ENCODE data around the gene SLK.

The SLK gene

DNA sequence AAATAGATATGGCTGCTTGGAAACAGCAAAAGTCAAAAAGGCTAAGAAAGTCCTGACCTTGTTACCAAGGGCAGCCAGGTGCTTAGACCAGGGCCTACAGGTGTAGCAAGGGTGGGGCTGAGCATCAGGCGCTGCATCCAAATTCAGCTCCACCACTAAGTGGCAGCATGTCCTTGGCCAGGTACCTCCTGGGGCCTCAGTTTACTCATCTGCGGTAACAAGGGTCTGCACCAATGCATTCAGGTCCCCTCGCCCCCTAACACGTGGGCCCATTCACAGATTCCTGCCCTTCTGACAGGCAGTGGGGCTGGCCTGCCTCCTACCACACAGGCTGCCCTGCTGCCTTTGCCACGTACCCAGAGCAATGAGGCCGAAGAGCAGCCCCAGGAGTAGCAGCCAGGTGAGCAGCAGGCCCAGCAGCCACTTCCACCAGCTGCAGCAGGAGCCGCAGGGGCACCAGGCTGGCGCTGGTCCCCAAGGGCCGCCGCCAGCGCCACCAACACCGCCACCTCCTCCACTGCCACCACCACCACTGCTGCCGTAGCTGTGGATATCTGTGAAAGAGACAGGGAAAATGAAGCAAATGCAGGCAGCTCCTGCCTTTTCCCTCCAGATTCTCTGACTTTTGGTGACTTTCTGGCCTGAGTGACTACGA is 89.8 kb downstream of the SLK start:
- peaks cover 0 to 7% of the 10 kb centered on the region in 2 donors for H3K36me3 ChIP-seq (ENCODE audit: control insufficient read depth in 2 of 2, insufficient read depth in 2 of 2, low read length in 2 of 2)
- H3K27me3 ChIP-seq (ENCODE audit: control insufficient read depth in 2 of 2, insufficient read depth in 2 of 2, low read length in 2 of 2), result no peaks in the 10 kb centered on the region
- peaks cover 13 to 16% of the 10 kb centered on the region in 2 donors for H3K4me1 ChIP-seq (ENCODE audit: control insufficient read depth in 2 of 2, insufficient read depth in 2 of 2, low read length in 2 of 2)
- H3K4me3 ChIP-seq (ENCODE audit: low read length in 2 of 2), result no peak overlapping the region
- no peak overlapping the region for H3K9ac ChIP-seq (ENCODE audit: low read depth in 1 of 2, low read length in 2 of 2)
- H3K9me3 ChIP-seq (ENCODE audit: control insufficient read depth in 2 of 2, low read length in 2 of 2), result no peaks in the 10 kb centered on the region
- H3K27ac ChIP-seq (ENCODE audit: low read depth in 2 of 2, low read length in 2 of 2), result no peak overlapping the region

DNA sequence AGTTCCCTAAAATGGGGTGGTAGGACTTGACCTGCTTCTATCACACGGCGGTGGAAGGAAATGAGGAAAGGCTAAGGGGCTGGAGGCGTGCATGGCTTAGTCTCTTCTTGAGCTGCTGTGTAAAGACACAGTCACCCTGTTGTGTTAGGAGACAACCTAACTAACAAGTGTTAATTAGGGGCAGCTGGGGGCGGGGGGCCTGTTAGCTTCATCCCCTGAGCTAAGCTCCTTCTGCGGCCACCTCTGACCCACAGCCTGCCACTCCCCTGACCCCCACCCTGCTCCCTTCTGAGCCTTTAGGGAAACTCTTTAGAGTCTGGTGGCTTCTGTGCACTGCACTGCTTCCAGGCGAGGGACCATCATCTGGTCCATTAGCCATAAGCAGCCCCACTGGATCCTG is 90.8 kb downstream of the SLK start:
- Histone ChIP-seq H3K27ac (ENCODE audit: low read depth in 2 of 2, low read length in 2 of 2) (no peak overlapping the region), H3K9ac (ENCODE audit: low read depth in 1 of 2, low read length in 2 of 2) (no peak overlapping the region), H3K4me3 (ENCODE audit: low read length in 2 of 2) (no peak overlapping the region), H3K4me1 (ENCODE audit: control insufficient read depth in 2 of 2, insufficient read depth in 2 of 2, low read length in 2 of 2) (peaks cover 6 to 9% of the 10 kb centered on the region in 2 donors), H3K9me3 (ENCODE audit: control insufficient read depth in 2 of 2, low read length in 2 of 2) (no peaks in the 10 kb centered on the region), H3K27me3 (ENCODE audit: control insufficient read depth in 2 of 2, insufficient read depth in 2 of 2, low read length in 2 of 2) (no peaks in the 10 kb centered on the region), H3K36me3 (ENCODE audit: control insufficient read depth in 2 of 2, insufficient read depth in 2 of 2, low read length in 2 of 2) (peaks cover 1 to 10% of the 10 kb centered on the region in 2 donors)

DNA sequence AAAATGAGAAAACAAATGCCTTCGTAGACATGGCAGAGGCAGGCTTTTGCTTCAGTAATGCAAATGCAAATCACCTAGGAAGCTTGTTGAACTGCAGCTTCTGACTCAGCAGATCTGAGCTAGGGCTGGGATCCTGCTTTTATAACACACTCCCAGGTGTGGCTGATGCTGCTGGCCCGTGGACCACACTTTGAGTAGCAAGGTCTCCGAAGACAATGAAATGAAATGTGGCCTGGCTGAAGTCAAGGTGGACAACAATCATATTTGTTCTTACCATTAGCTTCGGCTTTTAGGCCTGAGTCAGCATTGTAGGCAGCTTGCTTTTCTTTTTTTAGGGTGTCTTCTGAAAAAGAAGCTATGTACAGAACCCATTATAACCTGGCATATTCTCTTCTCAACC is 92.4 kb downstream of the SLK start:
- H3K9ac ChIP-seq (ENCODE audit: low read depth in 1 of 2, low read length in 2 of 2), result no peak overlapping the region
- H3K27ac ChIP-seq (ENCODE audit: low read depth in 2 of 2, low read length in 2 of 2), result no peak overlapping the region
- no peaks in the 10 kb centered on the region for H3K27me3 ChIP-seq (ENCODE audit: control insufficient read depth in 2 of 2, insufficient read depth in 2 of 2, low read length in 2 of 2)
- no peaks in the 10 kb centered on the region for H3K4me1 ChIP-seq (ENCODE audit: control insufficient read depth in 2 of 2, insufficient read depth in 2 of 2, low read length in 2 of 2)
- H3K9me3 ChIP-seq (ENCODE audit: control insufficient read depth in 2 of 2, low read length in 2 of 2), result no peaks in the 10 kb centered on the region
- peaks cover 3 to 13% of the 10 kb centered on the region in 2 donors for H3K36me3 ChIP-seq (ENCODE audit: control insufficient read depth in 2 of 2, insufficient read depth in 2 of 2, low read length in 2 of 2)
- H3K4me3 ChIP-seq (ENCODE audit: low read length in 2 of 2), result no peak overlapping the region

DNA sequence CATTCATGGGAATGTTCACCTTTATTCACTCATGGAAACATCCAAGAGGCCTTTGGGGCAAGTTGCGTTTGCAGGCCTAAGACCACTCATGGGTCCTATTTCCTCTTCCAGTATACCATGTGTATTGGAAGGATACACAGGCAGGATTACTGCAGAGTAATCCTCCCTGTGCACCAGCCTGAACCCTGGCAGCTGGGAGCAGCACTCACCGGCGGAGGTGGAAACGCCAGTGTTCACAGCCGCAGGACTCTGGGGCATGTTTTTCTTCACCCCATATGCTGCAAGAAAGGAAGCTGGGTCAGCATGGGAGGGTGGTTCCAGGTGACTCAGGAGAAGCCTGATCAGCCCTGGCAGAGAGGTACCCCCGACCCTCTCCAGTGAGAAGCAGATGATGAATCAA is 94.3 kb downstream of the SLK start:
- H3K9ac ChIP-seq (ENCODE audit: low read depth in 1 of 2, low read length in 2 of 2), result no peak overlapping the region
- no peak overlapping the region for H3K27ac ChIP-seq (ENCODE audit: low read depth in 2 of 2, low read length in 2 of 2)
- peaks cover 3 to 13% of the 10 kb centered on the region in 2 donors for H3K36me3 ChIP-seq (ENCODE audit: control insufficient read depth in 2 of 2, insufficient read depth in 2 of 2, low read length in 2 of 2)
- H3K9me3 ChIP-seq (ENCODE audit: control insufficient read depth in 2 of 2, low read length in 2 of 2), result no peaks in the 10 kb centered on the region
- H3K4me1 ChIP-seq (ENCODE audit: control insufficient read depth in 2 of 2, insufficient read depth in 2 of 2, low read length in 2 of 2), result no peaks in the 10 kb centered on the region
- H3K4me3 ChIP-seq (ENCODE audit: low read length in 2 of 2), result no peak overlapping the region
- H3K27me3 ChIP-seq (ENCODE audit: control insufficient read depth in 2 of 2, insufficient read depth in 2 of 2, low read length in 2 of 2), result no peaks in the 10 kb centered on the region

DNA sequence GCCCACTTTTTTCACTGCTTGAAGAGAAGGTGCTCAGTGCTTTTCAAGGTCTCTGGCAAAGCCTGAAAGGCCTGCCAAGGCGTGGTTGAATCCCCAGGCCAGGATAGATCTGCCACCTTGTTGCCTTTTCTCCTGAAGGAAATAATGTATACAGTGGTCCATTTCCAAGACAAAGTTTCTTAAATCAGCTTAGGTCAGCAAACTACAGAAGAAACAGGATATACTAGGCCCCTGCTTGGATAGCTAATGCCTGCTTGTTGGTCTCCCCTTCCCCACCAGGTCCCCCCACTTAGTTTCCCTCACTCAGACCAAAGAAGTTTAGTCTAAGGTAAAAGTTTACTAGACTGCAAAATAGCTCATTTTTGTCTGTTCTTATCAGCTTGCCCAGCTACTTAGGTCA is 98.8 kb downstream of the SLK start:
- H3K9ac ChIP-seq (ENCODE audit: low read depth in 1 of 2, low read length in 2 of 2), result no peak overlapping the region
- H3K4me1 ChIP-seq (ENCODE audit: control insufficient read depth in 2 of 2, insufficient read depth in 2 of 2, low read length in 2 of 2), result peaks cover 0 to 3% of the 10 kb centered on the region in 2 donors
- peaks cover 3 to 13% of the 10 kb centered on the region in 2 donors for H3K36me3 ChIP-seq (ENCODE audit: control insufficient read depth in 2 of 2, insufficient read depth in 2 of 2, low read length in 2 of 2)
- no peak overlapping the region for H3K27ac ChIP-seq (ENCODE audit: low read depth in 2 of 2, low read length in 2 of 2)
- H3K27me3 ChIP-seq (ENCODE audit: control insufficient read depth in 2 of 2, insufficient read depth in 2 of 2, low read length in 2 of 2), result no peaks in the 10 kb centered on the region
- no peak overlapping the region for H3K4me3 ChIP-seq (ENCODE audit: low read length in 2 of 2)
- no peaks in the 10 kb centered on the region for H3K9me3 ChIP-seq (ENCODE audit: control insufficient read depth in 2 of 2, low read length in 2 of 2)

DNA sequence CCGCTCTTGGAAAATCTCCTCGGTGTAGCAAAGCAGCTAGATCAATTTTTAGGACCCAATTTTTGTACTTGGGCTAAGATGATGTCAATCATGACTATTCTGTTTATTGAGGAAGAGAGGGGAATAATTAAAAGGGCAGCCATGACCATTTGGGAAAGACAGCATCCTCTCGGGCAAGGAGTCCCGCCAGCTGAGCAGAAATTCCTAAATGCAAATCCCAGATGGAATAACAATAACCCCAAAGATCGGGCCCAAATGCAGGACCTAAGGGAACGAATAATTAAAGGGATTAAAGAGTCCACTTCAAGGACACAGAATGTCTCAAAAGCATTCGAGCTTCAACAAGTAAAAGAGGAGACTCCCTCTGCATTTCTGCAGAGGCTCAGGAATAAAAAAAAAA is 100.0 kb downstream of the SLK start:
- Histone ChIP-seq H3K9me3 (ENCODE audit: control insufficient read depth in 2 of 2, low read length in 2 of 2) (no peaks in the 10 kb centered on the region), H3K4me3 (ENCODE audit: low read length in 2 of 2) (no peak overlapping the region), H3K9ac (ENCODE audit: low read depth in 1 of 2, low read length in 2 of 2) (no peak overlapping the region), H3K27me3 (ENCODE audit: control insufficient read depth in 2 of 2, insufficient read depth in 2 of 2, low read length in 2 of 2) (no peaks in the 10 kb centered on the region), H3K36me3 (ENCODE audit: control insufficient read depth in 2 of 2, insufficient read depth in 2 of 2, low read length in 2 of 2) (peaks cover 3 to 6% of the 10 kb centered on the region in 2 donors), H3K4me1 (ENCODE audit: control insufficient read depth in 2 of 2, insufficient read depth in 2 of 2, low read length in 2 of 2) (peaks cover 0 to 3% of the 10 kb centered on the region in 2 donors), H3K27ac (ENCODE audit: low read depth in 2 of 2, low read length in 2 of 2) (no peak overlapping the region)

DNA sequence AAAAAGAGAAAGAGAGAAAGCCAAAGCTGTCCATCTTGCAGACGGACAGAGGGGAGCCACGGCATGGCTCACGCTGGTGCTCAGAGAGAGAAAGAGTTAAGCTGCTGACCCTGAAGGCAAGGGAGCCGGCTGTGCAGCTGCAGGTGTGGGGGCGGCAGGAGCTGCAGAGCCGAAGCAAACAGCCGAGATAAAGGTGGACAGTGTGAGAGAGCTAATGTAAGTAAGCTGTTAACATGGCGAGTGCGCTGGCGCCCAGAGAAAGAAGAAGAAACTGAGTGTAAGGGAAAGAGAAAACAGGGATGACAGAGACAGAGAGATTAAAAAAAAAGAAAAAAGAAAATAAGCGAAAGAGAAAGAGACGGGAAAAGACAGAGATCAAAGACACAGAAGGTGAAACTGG is 100.6 kb downstream of the SLK start:
- H3K4me3 ChIP-seq (ENCODE audit: low read length in 2 of 2), result no peak overlapping the region
- no peak overlapping the region for H3K9ac ChIP-seq (ENCODE audit: low read depth in 1 of 2, low read length in 2 of 2)
- H3K36me3 ChIP-seq (ENCODE audit: control insufficient read depth in 2 of 2, insufficient read depth in 2 of 2, low read length in 2 of 2), result peaks cover 3% of the 10 kb centered on the region in 2 donors
- H3K27me3 ChIP-seq (ENCODE audit: control insufficient read depth in 2 of 2, insufficient read depth in 2 of 2, low read length in 2 of 2), result no peaks in the 10 kb centered on the region
- no peak overlapping the region for H3K27ac ChIP-seq (ENCODE audit: low read depth in 2 of 2, low read length in 2 of 2)
- peaks cover 0 to 3% of the 10 kb centered on the region in 2 donors for H3K4me1 ChIP-seq (ENCODE audit: control insufficient read depth in 2 of 2, insufficient read depth in 2 of 2, low read length in 2 of 2)
- no peaks in the 10 kb centered on the region for H3K9me3 ChIP-seq (ENCODE audit: control insufficient read depth in 2 of 2, low read length in 2 of 2)

DNA sequence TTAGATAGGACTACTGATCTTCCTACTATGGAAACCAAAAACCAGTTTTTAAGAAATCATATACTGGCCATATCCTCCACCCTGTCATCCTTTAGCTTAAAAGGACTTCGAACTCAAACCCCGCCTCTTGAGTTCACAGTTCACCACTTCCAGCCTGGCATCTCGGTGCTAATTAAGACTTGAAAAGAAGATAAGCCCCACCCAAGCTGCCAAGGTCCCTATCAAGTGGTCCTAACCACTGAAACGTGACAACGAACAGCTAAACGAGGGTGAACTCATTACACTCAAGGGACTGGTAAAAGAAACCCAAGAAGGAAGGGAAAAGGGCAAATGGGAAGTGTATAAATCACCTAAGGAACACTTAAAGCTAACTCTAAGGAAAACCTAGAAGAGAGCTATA is 102.7 kb downstream of the SLK start:
- no peak overlapping the region for H3K9ac ChIP-seq (ENCODE audit: low read depth in 1 of 2, low read length in 2 of 2)
- H3K27me3 ChIP-seq (ENCODE audit: control insufficient read depth in 2 of 2, insufficient read depth in 2 of 2, low read length in 2 of 2), result no peaks in the 10 kb centered on the region
- no peaks in the 10 kb centered on the region for H3K9me3 ChIP-seq (ENCODE audit: control insufficient read depth in 2 of 2, low read length in 2 of 2)
- H3K4me3 ChIP-seq (ENCODE audit: low read length in 2 of 2), result no peak overlapping the region
- H3K36me3 ChIP-seq (ENCODE audit: control insufficient read depth in 2 of 2, insufficient read depth in 2 of 2, low read length in 2 of 2), result peaks cover 0 to 2% of the 10 kb centered on the region in 2 donors
- peaks cover 0 to 3% of the 10 kb centered on the region in 2 donors for H3K4me1 ChIP-seq (ENCODE audit: control insufficient read depth in 2 of 2, insufficient read depth in 2 of 2, low read length in 2 of 2)
- peak overlapping the region in 1 of 2 donors; percentile 28 for H3K27ac ChIP-seq (ENCODE audit: low read depth in 2 of 2, low read length in 2 of 2)

DNA sequence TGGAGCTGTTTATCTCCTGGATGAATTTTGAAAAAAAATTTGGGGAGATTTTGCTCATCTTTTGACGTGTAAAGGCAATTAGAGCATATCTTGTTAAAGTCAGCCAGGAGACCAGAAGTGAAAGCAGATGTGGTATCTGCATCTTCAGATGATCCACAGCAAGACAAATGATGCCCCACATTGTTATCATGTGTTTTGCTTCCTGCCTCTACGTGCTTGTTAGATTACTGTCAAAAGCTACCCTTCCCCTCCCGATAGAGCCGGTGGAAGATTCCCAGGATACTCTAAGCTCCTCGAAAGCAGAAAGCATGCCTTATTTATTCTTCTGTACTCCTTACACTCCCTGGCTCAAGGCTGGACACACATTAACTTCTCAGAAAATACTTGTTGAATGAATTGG is 105.8 kb downstream of the SLK start:
- Histone ChIP-seq H3K27ac (ENCODE audit: low read depth in 2 of 2, low read length in 2 of 2) (no peak overlapping the region), H3K27me3 (ENCODE audit: control insufficient read depth in 2 of 2, insufficient read depth in 2 of 2, low read length in 2 of 2) (no peaks in the 10 kb centered on the region), H3K9ac (ENCODE audit: low read depth in 1 of 2, low read length in 2 of 2) (no peak overlapping the region), H3K9me3 (ENCODE audit: control insufficient read depth in 2 of 2, low read length in 2 of 2) (no peaks in the 10 kb centered on the region), H3K4me1 (ENCODE audit: control insufficient read depth in 2 of 2, insufficient read depth in 2 of 2, low read length in 2 of 2) (peaks cover 2 to 3% of the 10 kb centered on the region in 2 donors), H3K36me3 (ENCODE audit: control insufficient read depth in 2 of 2, insufficient read depth in 2 of 2, low read length in 2 of 2) (peaks cover 0 to 7% of the 10 kb centered on the region in 2 donors), H3K4me3 (ENCODE audit: low read length in 2 of 2) (no peak overlapping the region)

DNA sequence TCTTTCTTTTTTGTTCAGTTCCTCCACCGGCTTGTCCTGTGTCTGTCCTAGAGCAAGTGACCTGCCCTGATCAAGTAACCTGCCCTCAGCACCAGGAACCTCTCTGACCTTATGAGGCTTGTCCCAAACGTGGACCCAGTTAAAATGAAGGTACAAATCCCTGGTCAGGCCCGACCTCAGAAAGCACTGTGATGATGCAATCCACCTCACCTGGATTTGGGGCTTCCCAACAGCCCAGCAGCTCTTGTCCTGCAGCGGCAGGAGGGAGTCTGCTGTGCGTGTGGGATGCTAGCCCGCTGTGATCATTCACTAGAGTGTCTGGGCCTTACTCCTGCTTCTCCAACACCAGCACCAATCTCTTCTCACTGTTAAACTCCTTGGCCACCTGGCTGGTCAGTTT is 107.6 kb downstream of the SLK start:
- H3K4me3 ChIP-seq (ENCODE audit: low read length in 2 of 2), result no peak overlapping the region
- no peaks in the 10 kb centered on the region for H3K9me3 ChIP-seq (ENCODE audit: control insufficient read depth in 2 of 2, low read length in 2 of 2)
- no peaks in the 10 kb centered on the region for H3K27me3 ChIP-seq (ENCODE audit: control insufficient read depth in 2 of 2, insufficient read depth in 2 of 2, low read length in 2 of 2)
- peaks cover 0 to 2% of the 10 kb centered on the region in 2 donors for H3K4me1 ChIP-seq (ENCODE audit: control insufficient read depth in 2 of 2, insufficient read depth in 2 of 2, low read length in 2 of 2)
- H3K36me3 ChIP-seq (ENCODE audit: control insufficient read depth in 2 of 2, insufficient read depth in 2 of 2, low read length in 2 of 2), result peaks cover 3 to 9% of the 10 kb centered on the region in 2 donors
- H3K9ac ChIP-seq (ENCODE audit: low read depth in 1 of 2, low read length in 2 of 2), result no peak overlapping the region
- no peak overlapping the region for H3K27ac ChIP-seq (ENCODE audit: low read depth in 2 of 2, low read length in 2 of 2)

All from mucosa of rectum (tissue), 2 donors.